CD8-positive, alpha-beta memory T cell (primary cell): ENCODE measurements around the gene STK10. TPM values are rescaled to one million over a fixed set of nuclear protein-coding genes. Genes with fewer than 3 reads are reported as not detected.

ENCODE experiments used
- CTCF ChIA-PET: fragments of 350-600 bp; sonication (Branson Sonifier 250); formaldehyde crosslinking; loops from one replicate; lab custom pipeline; 2021; ENCODE audit warnings: antibody characterized with exemption; lab: Charles Lee
- POLR2A ChIA-PET: fragments of 350-600 bp; sonication (Branson Sonifier 250); formaldehyde crosslinking; loops from one replicate; lab custom pipeline; 2021; ENCODE audit warnings: antibody characterized with exemption; lab: Charles Lee
- DNase-seq, 5 donors: peaks; one replicate each; pipeline versions ENCODE4 v3.0.0 to v3.0.0-alpha.2; 2020 to 2022; ENCODE audit warnings: mixed read lengths in 1 of 5
- H3K27ac ChIP-seq: one replicate; pipeline ENCODE4 v1.7.0; 2013; ENCODE audit warnings: low read depth, mild to moderate bottlenecking, low read length, moderate library complexity
- H3K27me3 ChIP-seq: 2 replicates; pipeline ENCODE4 v1.7.0; 2013; ENCODE audit warnings: low read length, mild to moderate bottlenecking; ENCODE audit not compliant: insufficient read depth, poor library complexity, severe bottlenecking
- H3K36me3 ChIP-seq: 2 replicates; pipeline ENCODE4 v1.7.0; 2013; ENCODE audit warnings: mild to moderate bottlenecking, low read length, moderate library complexity; ENCODE audit not compliant: insufficient read depth
- H3K4me1 ChIP-seq: 2 replicates; pipeline ENCODE4 v1.7.0; 2013; ENCODE audit warnings: mild to moderate bottlenecking, low read length, moderate library complexity; ENCODE audit not compliant: insufficient read depth
- H3K4me3 ChIP-seq: 2 replicates; pipeline ENCODE4 v1.7.0; 2013; ENCODE audit warnings: mild to moderate bottlenecking, low read length
- H3K9me3 ChIP-seq: 2 replicates; pipeline ENCODE4 v1.7.0; 2013; ENCODE audit warnings: mild to moderate bottlenecking, low read length
- H3K27ac Mint-ChIP-seq, 8 donors: one replicate each; pipeline ENCODE4 v1.8.0; 2020 to 2021; ENCODE audit warnings: mixed read lengths in 8 of 8, mild to moderate bottlenecking in 6 of 8, inconsistent platforms in 3 of 8, moderate library complexity in 3 of 8
- H3K27me3 Mint-ChIP-seq, 2 donors: one replicate each; pipeline ENCODE4 v1.8.0; 2020 to 2021; ENCODE audit warnings: mixed read lengths in 2 of 2, mild to moderate bottlenecking in 1 of 2, moderate library complexity in 1 of 2
- H3K36me3 Mint-ChIP-seq, 3 donors: one replicate each; pipeline ENCODE4 v1.8.0; 2020 to 2021; ENCODE audit warnings: mixed read lengths in 3 of 3, inconsistent platforms in 1 of 3, mild to moderate bottlenecking in 1 of 3
- H3K4me1 Mint-ChIP-seq, 3 donors: one replicate each; pipeline ENCODE4 v1.8.0; 2020 to 2021; ENCODE audit warnings: mixed read lengths in 3 of 3, inconsistent platforms in 1 of 3, mild to moderate bottlenecking in 1 of 3
- H3K4me3 Mint-ChIP-seq, 7 donors: one replicate each; pipeline ENCODE4 v1.8.0; 2020 to 2021; ENCODE audit warnings: mixed read lengths in 7 of 7, mild to moderate bottlenecking in 6 of 7, moderate library complexity in 4 of 7, inconsistent platforms in 2 of 7
- H3K9me3 Mint-ChIP-seq, 5 donors: one replicate each; pipeline ENCODE4 v1.8.0; 2020 to 2022; ENCODE audit warnings: mixed read lengths in 5 of 5, mild to moderate bottlenecking in 3 of 5, moderate library complexity in 2 of 5, inconsistent platforms in 1 of 5
- polyA plus RNA-seq: library from polyadenylated mRNA; unstranded; fragments of 300-500 nt; fragmentation: Illumina TruSeq; gene quantifications from one replicate; pipeline ENCODE4 v1.2.3, GENCODE V29; 2021
- total RNA-seq, 2 experiments: library from RNA; stranded (reverse); gene quantifications; one replicate each; pipeline ENCODE4 v1.2.3, GENCODE V29; 2021

The STK10 gene
- total and polyA plus RNA-seq, 3 experiments from 2014 or later, result 113 to 170 (median 118) TPM

DNA sequence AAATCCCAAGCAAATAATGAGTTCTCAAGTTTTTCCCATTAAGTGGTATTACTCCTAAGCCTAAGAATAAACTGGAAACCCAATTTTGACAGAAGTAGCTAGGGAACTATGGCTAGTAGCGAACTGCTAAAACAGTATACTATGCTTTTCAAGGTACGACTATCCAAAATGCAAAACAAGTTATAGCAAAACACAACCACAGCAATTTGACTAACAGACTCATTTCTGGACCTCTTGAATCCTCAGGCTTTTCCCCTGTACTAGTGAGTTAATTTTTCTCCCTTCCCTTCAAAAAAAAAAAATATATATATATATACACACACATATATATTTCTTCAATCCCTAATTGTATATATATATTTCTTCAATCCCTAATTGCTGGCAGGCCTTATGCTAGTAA is 188.9 kb downstream of the STK10 start:
- ChIA-PET POLR2A (no interaction called here), CTCF (interaction anchor here (1.2 kb wide), 1 partner anchor 10 kb away, joined by 3 read pairs; no protein-coding TSS in a partner anchor)
- peaks cover 41% of the 10 kb centered on the region for H3K4me1 ChIP-seq
- DNase-seq, result no peak
- H3K36me3 ChIP-seq, result no peaks in the 10 kb centered on the region
- peaks cover 0 to 27% (median 4%) of the 10 kb centered on the region in 3 donors for H3K36me3 Mint-ChIP-seq
- no peak overlapping the region for H3K27ac ChIP-seq
- H3K9me3 Mint-ChIP-seq, result no peaks in the 10 kb centered on the region
- no peaks in the 10 kb centered on the region for H3K27me3 ChIP-seq
- no peak overlapping the region for H3K27ac Mint-ChIP-seq
- H3K27me3 Mint-ChIP-seq, result no peaks in the 10 kb centered on the region
- H3K4me1 Mint-ChIP-seq, result peaks cover 62 to 85% (median 83%) of the 10 kb centered on the region in 3 donors
- H3K9me3 ChIP-seq, result no peaks in the 10 kb centered on the region
- H3K4me3 Mint-ChIP-seq, result no peak overlapping the region
- H3K4me3 ChIP-seq, result no peak overlapping the region

DNA sequence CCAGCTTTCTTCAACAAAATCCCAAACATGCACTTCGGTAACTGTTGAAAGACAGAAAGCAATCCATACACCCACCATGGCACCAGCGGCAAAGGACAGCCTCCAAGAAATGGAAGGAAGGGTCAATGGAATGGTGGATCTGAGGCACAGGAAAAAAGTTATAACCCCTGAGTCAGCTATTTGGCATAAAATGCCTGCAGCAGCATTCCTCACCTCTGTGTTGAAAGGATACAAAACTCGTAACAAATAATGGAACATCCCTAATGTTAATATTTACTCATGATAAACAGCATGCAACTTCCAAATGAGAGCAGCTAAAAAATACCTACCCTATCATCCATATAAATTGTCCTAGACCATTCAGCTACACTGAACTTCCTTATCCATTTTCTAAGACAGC is 191.0 kb downstream of the STK10 start:
- Histone ChIP-seq H3K4me1 (peaks cover 25% of the 10 kb centered on the region), H3K4me3 (no peak overlapping the region), H3K27ac (no peak overlapping the region), H3K36me3 (no peaks in the 10 kb centered on the region), H3K27me3 (no peaks in the 10 kb centered on the region), H3K9me3 (no peaks in the 10 kb centered on the region)
- H3K9me3 Mint-ChIP-seq, result no peaks in the 10 kb centered on the region
- H3K27ac Mint-ChIP-seq, result peak overlapping the region in 1 of 8 donors; percentile 8
- DNase-seq, result no peak
- H3K4me1 Mint-ChIP-seq, result peaks cover 47 to 78% (median 70%) of the 10 kb centered on the region in 3 donors
- ChIA-PET CTCF (interaction anchor here (0.8 to 1.6 kb wide), 3 partner anchors 9 to 192 kb away, joined by 3 to 4 read pairs (median 3); partner anchors contain the start of gene STK10), POLR2A (interaction anchor here (2.9 kb wide), 1 partner anchor 10 kb away, joined by 10 read pairs; the partner anchor contains the start of gene FBXW11)
- no peaks in the 10 kb centered on the region for H3K27me3 Mint-ChIP-seq
- H3K4me3 Mint-ChIP-seq, result no peak overlapping the region
- H3K36me3 Mint-ChIP-seq, result peaks cover 0 to 42% (median 4%) of the 10 kb centered on the region in 3 donors

DNA sequence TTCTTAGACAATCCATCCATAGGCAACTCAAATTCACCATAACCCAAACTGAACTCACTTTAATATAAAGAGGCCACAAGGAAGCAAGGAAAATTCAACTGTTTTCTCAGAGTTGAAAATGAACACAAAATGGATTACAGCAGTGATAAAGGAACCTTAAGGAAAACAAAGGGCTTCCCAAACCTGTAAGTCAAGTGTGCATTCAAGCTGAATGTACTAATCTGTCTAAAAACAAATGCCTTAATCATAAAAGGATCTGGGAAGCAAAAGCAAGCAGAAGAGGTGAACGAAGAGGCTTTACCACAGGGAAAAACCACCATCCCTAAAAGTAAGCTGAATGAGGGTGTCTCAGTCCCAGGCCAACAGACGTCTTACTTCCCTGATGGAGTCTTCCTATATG is 195.2 kb downstream of the STK10 start:
- H3K4me3 Mint-ChIP-seq, result no peak overlapping the region
- POLR2A ChIA-PET, result no interaction called here
- H3K9me3 ChIP-seq, result no peaks in the 10 kb centered on the region
- H3K27me3 ChIP-seq, result no peaks in the 10 kb centered on the region
- peaks cover 13% of the 10 kb centered on the region for H3K4me1 ChIP-seq
- H3K9me3 Mint-ChIP-seq, result no peaks in the 10 kb centered on the region
- CTCF ChIA-PET, result no interaction called here
- H3K27ac Mint-ChIP-seq, result peak overlapping the region in 2 of 8 donors; percentile 2 to 67
- DNase-seq, result no peak
- no peaks in the 10 kb centered on the region for H3K27me3 Mint-ChIP-seq
- H3K4me3 ChIP-seq, result no peak overlapping the region
- peaks cover 41 to 73% (median 70%) of the 10 kb centered on the region in 3 donors for H3K4me1 Mint-ChIP-seq
- H3K36me3 ChIP-seq, result peaks cover 3% of the 10 kb centered on the region
- no peak overlapping the region for H3K27ac ChIP-seq
- H3K36me3 Mint-ChIP-seq, result peaks cover 0 to 58% (median 12%) of the 10 kb centered on the region in 3 donors

DNA sequence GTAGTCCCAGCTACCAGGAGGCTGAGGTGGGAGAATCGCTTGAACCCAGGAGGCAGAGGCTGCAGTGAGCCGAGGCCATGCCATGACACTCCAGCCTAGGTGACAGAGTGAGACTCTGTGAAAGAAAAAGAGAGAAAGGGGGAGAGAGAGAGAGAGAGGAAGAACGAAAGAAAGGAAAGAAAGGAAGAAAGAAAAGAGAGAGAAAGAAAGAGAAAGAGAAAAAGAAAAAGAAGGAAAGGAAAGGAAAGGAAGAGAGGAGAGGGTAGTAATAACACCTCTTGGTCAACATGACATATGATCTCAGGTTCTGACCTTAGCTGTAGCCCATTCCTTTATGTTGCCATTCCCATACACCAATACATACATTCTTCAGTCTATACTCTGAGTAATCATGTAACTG is 195.7 kb downstream of the STK10 start:
- Histone ChIP-seq H3K27me3 (no peaks in the 10 kb centered on the region), H3K4me1 (peaks cover 11% of the 10 kb centered on the region), H3K27ac (no peak overlapping the region), H3K36me3 (peaks cover 3% of the 10 kb centered on the region), H3K4me3 (no peak overlapping the region), H3K9me3 (no peaks in the 10 kb centered on the region)
- Mint-ChIP-seq H3K27ac (peak overlapping the region in 1 of 8 donors; percentile 67), H3K36me3 (peaks cover 0 to 58% (median 14%) of the 10 kb centered on the region in 3 donors), H3K9me3 (no peaks in the 10 kb centered on the region), H3K4me1 (peaks cover 38 to 71% (median 69%) of the 10 kb centered on the region in 3 donors), H3K4me3 (no peak overlapping the region), H3K27me3 (no peaks in the 10 kb centered on the region)
- ChIA-PET CTCF (no interaction called here), POLR2A (no interaction called here)
- no peak for DNase-seq

Other genes with a start within 250 kb of the STK10 start
- gene FBXW11, start 181.6 kb downstream of the STK10 start, total RNA-seq, result 10 to 100 TPM; 44.7 to 46.9 TPM
- gene FBXW11, start 181.6 kb downstream of the STK10 start, polyA plus RNA-seq, result 25.8 TPM
- not detected for gene EFCAB9, start 5.9 kb upstream of the STK10 start, total RNA-seq
- gene EFCAB9, start 5.9 kb upstream of the STK10 start, polyA plus RNA-seq, result not detected
- 1 to 10 TPM; 7.4 to 7.5 TPM for gene UBTD2, start 95.5 kb upstream of the STK10 start, total RNA-seq
- 3.0 TPM for gene UBTD2, start 95.5 kb upstream of the STK10 start, polyA plus RNA-seq